GM23338 (cell line): Measurements from ENCODE around the gene UBE2G2. TPM values are rescaled to one million over a fixed set of nuclear protein-coding genes. Genes with fewer than 3 reads are reported as not detected.
A peak's percentile ranks its signal among the peaks of the same experiment; 100 is the strongest.

ENCODE experiments used
- ATAC-seq: fragments of 200-7000 bp; cut with Tn5 transposase; 3 replicates; pipeline ENCODE4 v1.9.1; 2020
- DNase-seq: peaks from one replicate; pipeline ENCODE4 v3.0.0-alpha.2; 2015; ENCODE audit warnings: low spot score
- H2AFZ ChIP-seq: fragments of 200-600 bp; sonication (generic); 2 replicates; pipeline ENCODE4 v1.8.0; 2016; ENCODE audit warnings: antibody characterized with exemption, mild to moderate bottlenecking, moderate library complexity
- H3F3A ChIP-seq: fragments of 200-600 bp; sonication (generic); replicated peaks from 2 replicates; pipeline ENCODE4 v1.8.0; 2017; ENCODE audit warnings: antibody characterized with exemption, mixed run types, low read depth
- H3K27ac ChIP-seq: fragments of 200-600 bp; sonication (generic); 2 replicates; pipeline ENCODE4 v1.6.1; 2016; ENCODE audit warnings: low read depth
- H3K27me3 ChIP-seq: fragments of 200-600 bp; sonication (generic); 2 replicates; pipeline ENCODE4 v1.8.0; 2016; ENCODE audit warnings: mild to moderate bottlenecking, mixed run types, moderate library complexity; ENCODE audit not compliant: insufficient read depth
- H3K36me3 ChIP-seq: fragments of 200-600 bp; sonication (generic); 2 replicates; pipeline ENCODE4 v1.8.0; 2016; ENCODE audit warnings: mild to moderate bottlenecking; ENCODE audit not compliant: insufficient read depth
- H3K4me1 ChIP-seq: fragments of 200-600 bp; sonication (generic); 2 replicates; pipeline ENCODE4 v1.8.0; 2016; ENCODE audit warnings: mild to moderate bottlenecking, moderate library complexity; ENCODE audit not compliant: insufficient read depth
- H3K4me2 ChIP-seq: fragments of 200-600 bp; sonication (generic); 2 replicates; pipeline ENCODE4 v1.7.1; 2017; ENCODE audit warnings: mixed run types
- H3K4me3 ChIP-seq: fragments of 200-600 bp; sonication (generic); 2 replicates; pipeline ENCODE4 v1.6.1; 2016; ENCODE audit warnings: mixed run types
- H3K79me2 ChIP-seq: fragments of 200-600 bp; sonication (generic); replicated peaks from 2 replicates; pipeline ENCODE4 v1.8.0; 2017; ENCODE audit warnings: mild to moderate bottlenecking; ENCODE audit not compliant: insufficient read depth
- H3K9me2 ChIP-seq: fragments of 200-600 bp; sonication (generic); 2 replicates; pipeline ENCODE4 v1.8.0; 2017; ENCODE audit not compliant: insufficient read depth
- H4K20me1 ChIP-seq: fragments of 200-600 bp; sonication (generic); replicated peaks from 2 replicates; pipeline ENCODE4 v1.8.0; 2017; ENCODE audit warnings: mild to moderate bottlenecking; ENCODE audit not compliant: insufficient read depth
- H3K27ac Mint-ChIP-seq: 2 replicates; pipeline ENCODE4 v1.8.0; 2020; ENCODE audit warnings: inconsistent platforms, mild to moderate bottlenecking, moderate library complexity, mixed read lengths
- H3K27me3 Mint-ChIP-seq: 3 replicates; pipeline ENCODE4 v1.8.0; 2022; ENCODE audit warnings: low read depth, mild to moderate bottlenecking, moderate library complexity, mixed read lengths, inconsistent platforms; ENCODE audit not compliant: insufficient read depth, poor library complexity
- H3K36me3 Mint-ChIP-seq: 3 replicates; pipeline ENCODE4 v1.8.0; 2021; ENCODE audit warnings: low read depth, mild to moderate bottlenecking, inconsistent platforms, moderate library complexity, mixed read lengths
- H3K4me1 Mint-ChIP-seq: 3 replicates; pipeline ENCODE4 v1.8.0; 2020; ENCODE audit warnings: mild to moderate bottlenecking, inconsistent platforms, mixed read lengths
- H3K4me3 Mint-ChIP-seq: 3 replicates; pipeline ENCODE4 v1.8.0; 2021; ENCODE audit warnings: moderate library complexity, mild to moderate bottlenecking, inconsistent platforms, mixed read lengths
- H3K9me3 Mint-ChIP-seq: 3 replicates; pipeline ENCODE4 v1.8.0; 2020; ENCODE audit warnings: moderate library complexity, mild to moderate bottlenecking, inconsistent platforms, mixed read lengths
- CREB1 ChIP-seq: fragments of 250-450 bp; sonication (Bioruptor Pico); IDR thresholded peaks from 2 replicates; pipeline ENCODE4 v1.5.0; 2020; ENCODE audit warnings: low read depth, mild to moderate bottlenecking, moderate library complexity
- EZH2 ChIP-seq: fragments of 200-600 bp; sonication (generic); IDR thresholded peaks from one replicate; pipeline ENCODE4 v1.8.0; 2017; ENCODE audit warnings: antibody characterized with exemption, mild to moderate bottlenecking, low read depth; ENCODE audit not compliant: unreplicated experiment
- EZH2phosphoT487 ChIP-seq: fragments of 200-600 bp; sonication (generic); IDR thresholded peaks from one replicate; pipeline ENCODE4 v1.8.1; 2018; ENCODE audit warnings: antibody characterized with exemption; ENCODE audit not compliant: unreplicated experiment
- JUNB ChIP-seq: IDR thresholded peaks from one replicate; pipeline ENCODE4 v1.6.1; 2016; ENCODE audit warnings: antibody characterized with exemption; ENCODE audit not compliant: unreplicated experiment
- NANOG ChIP-seq: IDR thresholded peaks from 2 replicates; pipeline ENCODE4 v1.6.1; 2016; ENCODE audit warnings: antibody characterized with exemption, borderline replicate concordance
- POLR2AphosphoS5 ChIP-seq: IDR thresholded peaks from 2 replicates; pipeline ENCODE4 v1.6.1; 2016; ENCODE audit warnings: antibody characterized with exemption, low read depth
- STAT1 ChIP-seq: IDR thresholded peaks from one replicate; pipeline ENCODE4 v1.6.1; 2016; ENCODE audit warnings: antibody characterized with exemption; ENCODE audit not compliant: unreplicated experiment
- ZNF114 ChIP-seq: fragments of 250-450 bp; sonication (Bioruptor Pico); IDR thresholded peaks from 2 replicates; pipeline ENCODE4 v1.5.0; 2020; ENCODE audit warnings: mild to moderate bottlenecking, moderate library complexity
- ZNF331 ChIP-seq: fragments of 250-450 bp; sonication (Bioruptor Pico); IDR thresholded peaks from 2 replicates; pipeline ENCODE4 v1.5.0; 2020; ENCODE audit warnings: low read depth, mild to moderate bottlenecking, moderate library complexity
- polyA plus RNA-seq: library from polyadenylated mRNA; unstranded; fragments of >200 nt; fragmentation: Nextera tagmentation; extraction: Ambion mirVana; gene quantifications from 2 replicates; pipeline ENCODE4 v1.2.1, GENCODE V29; 2016
- total RNA-seq: library from RNA; depleted of rRNA; stranded (reverse); fragments of >200 nt; shearing (Covaris generic); gene quantifications from 2 replicates; pipeline ENCODE4 v1.2.3, GENCODE V29; 2014
- TF ChIP-seq, protein P1 (sequence below), 2 experiments: fragments of 200-600 bp in 1 of 2; sonication (generic) in 1 of 2; conservative IDR thresholded peaks; 2 replicates each; pipeline versions ENCODE4 v1.5.1 to v1.6.1; 2016 to 2017; ENCODE audit warnings: antibody characterized with exemption in 2 of 2, low read depth in 2 of 2, mild to moderate bottlenecking in 2 of 2, moderate library complexity in 1 of 2
- TF ChIP-seq, protein P2 (sequence below): fragments of 250-450 bp; sonication (Bioruptor Pico); IDR thresholded peaks from 2 replicates; pipeline ENCODE4 v1.5.0; 2020; ENCODE audit warnings: mild to moderate bottlenecking, moderate library complexity
- TF ChIP-seq, protein P3 (sequence below): IDR thresholded peaks from 2 replicates; pipeline ENCODE4 v1.6.1; 2016; ENCODE audit warnings: antibody characterized with exemption
- TF ChIP-seq, protein P4 (sequence below): IDR thresholded peaks from one replicate; pipeline ENCODE4 v1.6.1; 2018; ENCODE audit warnings: antibody characterized with exemption; ENCODE audit not compliant: unreplicated experiment

The UBE2G2 gene
- total and polyA plus RNA-seq, 2 experiments from 2014 or later, result 66.4 to 100 TPM

DNA sequence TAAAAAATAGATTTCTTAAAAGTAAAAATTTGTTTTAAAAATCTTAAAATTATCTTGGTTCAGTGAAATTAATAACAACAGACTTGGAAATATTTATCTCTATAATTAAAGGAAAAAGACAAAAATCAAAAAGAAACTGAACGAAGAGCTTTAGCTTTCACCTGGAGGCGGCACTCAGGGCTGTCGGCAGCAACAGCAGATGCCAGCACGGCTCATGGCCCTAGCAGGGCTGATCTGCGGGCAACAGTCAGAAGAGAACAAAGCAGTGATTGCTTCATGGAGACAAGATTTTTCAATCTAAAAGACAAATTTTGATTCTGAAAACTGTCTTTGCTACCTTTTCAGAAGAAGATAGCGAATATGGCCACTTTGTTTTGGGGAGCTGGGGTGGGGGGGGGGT lies 22.6 kb downstream of the UBE2G2 start:
- Histone ChIP-seq H3K9me2 (no peaks in the 10 kb centered on the region), H3K4me1 (no peaks in the 10 kb centered on the region), H3K27ac (no peak overlapping the region), H3K36me3 (peaks cover 24% of the 10 kb centered on the region), H2AFZ (no peak overlapping the region), H3F3A (no peaks in the 10 kb centered on the region; the same call in 1 of the 2 replicates), H3K27me3 (no peaks in the 10 kb centered on the region), H3K4me2 (no peak overlapping the region), H4K20me1 (peaks cover 22% of the 10 kb centered on the region), H3K4me3 (no peak overlapping the region), H3K79me2 (peaks cover 73% of the 10 kb centered on the region)
- ATAC-seq (no peak), DNase-seq (no peak)
- Mint-ChIP-seq H3K27ac (peak overlapping the region; percentile 62; the same call in 1 of the 2 replicates), H3K4me1 (no peaks in the 10 kb centered on the region), H3K4me3 (no peak overlapping the region), H3K36me3 (peaks cover 50% of the 10 kb centered on the region), H3K9me3 (no peaks in the 10 kb centered on the region), H3K27me3 (no peaks in the 10 kb centered on the region)
- TF ChIP-seq NANOG (no peak), ZNF331 (CRISPR knock-in tag) (no peak), ZNF114 (CRISPR knock-in tag) (no peak), EZH2phosphoT487 (no peak), JUNB (no peak), EZH2 (no peak), POLR2AphosphoS5 (no peak), STAT1 (no peak), CREB1 (no peak)
- TF ChIP-seq, protein P1, sequence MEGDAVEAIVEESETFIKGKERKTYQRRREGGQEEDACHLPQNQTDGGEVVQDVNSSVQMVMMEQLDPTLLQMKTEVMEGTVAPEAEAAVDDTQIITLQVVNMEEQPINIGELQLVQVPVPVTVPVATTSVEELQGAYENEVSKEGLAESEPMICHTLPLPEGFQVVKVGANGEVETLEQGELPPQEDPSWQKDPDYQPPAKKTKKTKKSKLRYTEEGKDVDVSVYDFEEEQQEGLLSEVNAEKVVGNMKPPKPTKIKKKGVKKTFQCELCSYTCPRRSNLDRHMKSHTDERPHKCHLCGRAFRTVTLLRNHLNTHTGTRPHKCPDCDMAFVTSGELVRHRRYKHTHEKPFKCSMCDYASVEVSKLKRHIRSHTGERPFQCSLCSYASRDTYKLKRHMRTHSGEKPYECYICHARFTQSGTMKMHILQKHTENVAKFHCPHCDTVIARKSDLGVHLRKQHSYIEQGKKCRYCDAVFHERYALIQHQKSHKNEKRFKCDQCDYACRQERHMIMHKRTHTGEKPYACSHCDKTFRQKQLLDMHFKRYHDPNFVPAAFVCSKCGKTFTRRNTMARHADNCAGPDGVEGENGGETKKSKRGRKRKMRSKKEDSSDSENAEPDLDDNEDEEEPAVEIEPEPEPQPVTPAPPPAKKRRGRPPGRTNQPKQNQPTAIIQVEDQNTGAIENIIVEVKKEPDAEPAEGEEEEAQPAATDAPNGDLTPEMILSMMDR (conservative IDR thresholded peaks at IDR 0.05; ENCODE audit: low read depth in 2 of 2), result no peak
- TF ChIP-seq, protein P2, sequence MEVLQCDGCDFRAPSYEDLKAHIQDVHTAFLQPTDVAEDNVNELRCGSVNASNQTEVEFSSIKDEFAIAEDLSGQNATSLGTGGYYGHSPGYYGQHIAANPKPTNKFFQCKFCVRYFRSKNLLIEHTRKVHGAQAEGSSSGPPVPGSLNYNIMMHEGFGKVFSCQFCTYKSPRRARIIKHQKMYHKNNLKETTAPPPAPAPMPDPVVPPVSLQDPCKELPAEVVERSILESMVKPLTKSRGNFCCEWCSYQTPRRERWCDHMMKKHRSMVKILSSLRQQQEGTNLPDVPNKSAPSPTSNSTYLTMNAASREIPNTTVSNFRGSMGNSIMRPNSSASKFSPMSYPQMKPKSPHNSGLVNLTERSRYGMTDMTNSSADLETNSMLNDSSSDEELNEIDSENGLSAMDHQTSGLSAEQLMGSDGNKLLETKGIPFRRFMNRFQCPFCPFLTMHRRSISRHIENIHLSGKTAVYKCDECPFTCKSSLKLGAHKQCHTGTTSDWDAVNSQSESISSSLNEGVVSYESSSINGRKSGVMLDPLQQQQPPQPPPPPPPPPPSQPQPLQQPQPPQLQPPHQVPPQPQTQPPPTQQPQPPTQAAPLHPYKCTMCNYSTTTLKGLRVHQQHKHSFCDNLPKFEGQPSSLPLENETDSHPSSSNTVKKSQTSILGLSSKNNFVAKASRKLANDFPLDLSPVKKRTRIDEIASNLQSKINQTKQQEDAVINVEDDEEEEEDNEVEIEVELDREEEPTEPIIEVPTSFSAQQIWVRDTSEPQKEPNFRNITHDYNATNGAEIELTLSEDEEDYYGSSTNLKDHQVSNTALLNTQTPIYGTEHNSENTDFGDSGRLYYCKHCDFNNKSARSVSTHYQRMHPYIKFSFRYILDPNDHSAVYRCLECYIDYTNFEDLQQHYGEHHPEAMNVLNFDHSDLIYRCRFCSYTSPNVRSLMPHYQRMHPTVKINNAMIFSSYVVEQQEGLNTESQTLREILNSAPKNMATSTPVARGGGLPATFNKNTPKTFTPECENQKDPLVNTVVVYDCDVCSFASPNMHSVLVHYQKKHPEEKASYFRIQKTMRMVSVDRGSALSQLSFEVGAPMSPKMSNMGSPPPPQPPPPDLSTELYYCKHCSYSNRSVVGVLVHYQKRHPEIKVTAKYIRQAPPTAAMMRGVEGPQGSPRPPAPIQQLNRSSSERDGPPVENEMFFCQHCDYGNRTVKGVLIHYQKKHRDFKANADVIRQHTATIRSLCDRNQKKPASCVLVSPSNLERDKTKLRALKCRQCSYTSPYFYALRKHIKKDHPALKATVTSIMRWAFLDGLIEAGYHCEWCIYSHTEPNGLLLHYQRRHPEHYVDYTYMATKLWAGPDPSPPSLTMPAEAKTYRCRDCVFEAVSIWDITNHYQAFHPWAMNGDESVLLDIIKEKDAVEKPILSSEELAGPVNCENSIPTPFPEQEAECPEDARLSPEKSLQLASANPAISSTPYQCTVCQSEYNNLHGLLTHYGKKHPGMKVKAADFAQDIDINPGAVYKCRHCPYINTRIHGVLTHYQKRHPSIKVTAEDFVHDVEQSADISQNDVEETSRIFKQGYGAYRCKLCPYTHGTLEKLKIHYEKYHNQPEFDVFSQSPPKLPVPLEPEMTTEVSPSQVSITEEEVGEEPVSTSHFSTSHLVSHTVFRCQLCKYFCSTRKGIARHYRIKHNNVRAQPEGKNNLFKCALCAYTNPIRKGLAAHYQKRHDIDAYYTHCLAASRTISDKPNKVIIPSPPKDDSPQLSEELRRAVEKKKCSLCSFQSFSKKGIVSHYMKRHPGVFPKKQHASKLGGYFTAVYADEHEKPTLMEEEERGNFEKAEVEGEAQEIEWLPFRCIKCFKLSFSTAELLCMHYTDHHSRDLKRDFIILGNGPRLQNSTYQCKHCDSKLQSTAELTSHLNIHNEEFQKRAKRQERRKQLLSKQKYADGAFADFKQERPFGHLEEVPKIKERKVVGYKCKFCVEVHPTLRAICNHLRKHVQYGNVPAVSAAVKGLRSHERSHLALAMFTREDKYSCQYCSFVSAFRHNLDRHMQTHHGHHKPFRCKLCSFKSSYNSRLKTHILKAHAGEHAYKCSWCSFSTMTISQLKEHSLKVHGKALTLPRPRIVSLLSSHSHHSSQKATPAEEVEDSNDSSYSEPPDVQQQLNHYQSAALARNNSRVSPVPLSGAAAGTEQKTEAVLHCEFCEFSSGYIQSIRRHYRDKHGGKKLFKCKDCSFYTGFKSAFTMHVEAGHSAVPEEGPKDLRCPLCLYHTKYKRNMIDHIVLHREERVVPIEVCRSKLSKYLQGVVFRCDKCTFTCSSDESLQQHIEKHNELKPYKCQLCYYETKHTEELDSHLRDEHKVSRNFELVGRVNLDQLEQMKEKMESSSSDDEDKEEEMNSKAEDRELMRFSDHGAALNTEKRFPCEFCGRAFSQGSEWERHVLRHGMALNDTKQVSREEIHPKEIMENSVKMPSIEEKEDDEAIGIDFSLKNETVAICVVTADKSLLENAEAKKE, result no peak
- TF ChIP-seq, protein P3, sequence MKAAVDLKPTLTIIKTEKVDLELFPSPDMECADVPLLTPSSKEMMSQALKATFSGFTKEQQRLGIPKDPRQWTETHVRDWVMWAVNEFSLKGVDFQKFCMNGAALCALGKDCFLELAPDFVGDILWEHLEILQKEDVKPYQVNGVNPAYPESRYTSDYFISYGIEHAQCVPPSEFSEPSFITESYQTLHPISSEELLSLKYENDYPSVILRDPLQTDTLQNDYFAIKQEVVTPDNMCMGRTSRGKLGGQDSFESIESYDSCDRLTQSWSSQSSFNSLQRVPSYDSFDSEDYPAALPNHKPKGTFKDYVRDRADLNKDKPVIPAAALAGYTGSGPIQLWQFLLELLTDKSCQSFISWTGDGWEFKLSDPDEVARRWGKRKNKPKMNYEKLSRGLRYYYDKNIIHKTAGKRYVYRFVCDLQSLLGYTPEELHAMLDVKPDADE, result no peak
- TF ChIP-seq, protein P4, sequence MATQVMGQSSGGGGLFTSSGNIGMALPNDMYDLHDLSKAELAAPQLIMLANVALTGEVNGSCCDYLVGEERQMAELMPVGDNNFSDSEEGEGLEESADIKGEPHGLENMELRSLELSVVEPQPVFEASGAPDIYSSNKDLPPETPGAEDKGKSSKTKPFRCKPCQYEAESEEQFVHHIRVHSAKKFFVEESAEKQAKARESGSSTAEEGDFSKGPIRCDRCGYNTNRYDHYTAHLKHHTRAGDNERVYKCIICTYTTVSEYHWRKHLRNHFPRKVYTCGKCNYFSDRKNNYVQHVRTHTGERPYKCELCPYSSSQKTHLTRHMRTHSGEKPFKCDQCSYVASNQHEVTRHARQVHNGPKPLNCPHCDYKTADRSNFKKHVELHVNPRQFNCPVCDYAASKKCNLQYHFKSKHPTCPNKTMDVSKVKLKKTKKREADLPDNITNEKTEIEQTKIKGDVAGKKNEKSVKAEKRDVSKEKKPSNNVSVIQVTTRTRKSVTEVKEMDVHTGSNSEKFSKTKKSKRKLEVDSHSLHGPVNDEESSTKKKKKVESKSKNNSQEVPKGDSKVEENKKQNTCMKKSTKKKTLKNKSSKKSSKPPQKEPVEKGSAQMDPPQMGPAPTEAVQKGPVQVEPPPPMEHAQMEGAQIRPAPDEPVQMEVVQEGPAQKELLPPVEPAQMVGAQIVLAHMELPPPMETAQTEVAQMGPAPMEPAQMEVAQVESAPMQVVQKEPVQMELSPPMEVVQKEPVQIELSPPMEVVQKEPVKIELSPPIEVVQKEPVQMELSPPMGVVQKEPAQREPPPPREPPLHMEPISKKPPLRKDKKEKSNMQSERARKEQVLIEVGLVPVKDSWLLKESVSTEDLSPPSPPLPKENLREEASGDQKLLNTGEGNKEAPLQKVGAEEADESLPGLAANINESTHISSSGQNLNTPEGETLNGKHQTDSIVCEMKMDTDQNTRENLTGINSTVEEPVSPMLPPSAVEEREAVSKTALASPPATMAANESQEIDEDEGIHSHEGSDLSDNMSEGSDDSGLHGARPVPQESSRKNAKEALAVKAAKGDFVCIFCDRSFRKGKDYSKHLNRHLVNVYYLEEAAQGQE, result no peak
